AG08396 (cell line): Measurements from ENCODE around the gene ELANE.

Experiments
- DNase-seq: peaks from one replicate; pipeline ENCODE4 v3.0.0; 2012; ENCODE audit warnings: low spot score, mixed read lengths

Gene ELANE

DNA sequence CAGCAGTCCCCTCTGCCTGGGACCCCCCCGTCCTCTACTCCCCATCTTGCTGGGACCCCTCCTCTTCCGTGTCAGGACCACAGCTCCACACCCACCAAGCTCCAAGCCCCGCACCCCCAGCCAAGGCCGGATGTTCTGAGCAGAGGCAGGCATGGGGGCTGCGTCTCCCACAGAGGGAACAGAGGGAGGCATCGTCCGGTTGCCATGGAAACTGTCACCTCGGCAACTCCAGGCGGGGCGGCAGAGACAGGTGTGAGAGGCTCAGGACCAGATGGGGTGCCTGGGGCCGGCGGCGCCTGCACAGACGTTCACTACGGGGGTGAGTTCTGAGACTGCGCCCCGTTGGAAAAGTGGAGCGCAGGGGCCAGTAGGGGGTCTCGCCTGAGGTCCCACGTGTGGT, 46.6 kb downstream of the ELANE start:
- DNase-seq: no peak

DNA sequence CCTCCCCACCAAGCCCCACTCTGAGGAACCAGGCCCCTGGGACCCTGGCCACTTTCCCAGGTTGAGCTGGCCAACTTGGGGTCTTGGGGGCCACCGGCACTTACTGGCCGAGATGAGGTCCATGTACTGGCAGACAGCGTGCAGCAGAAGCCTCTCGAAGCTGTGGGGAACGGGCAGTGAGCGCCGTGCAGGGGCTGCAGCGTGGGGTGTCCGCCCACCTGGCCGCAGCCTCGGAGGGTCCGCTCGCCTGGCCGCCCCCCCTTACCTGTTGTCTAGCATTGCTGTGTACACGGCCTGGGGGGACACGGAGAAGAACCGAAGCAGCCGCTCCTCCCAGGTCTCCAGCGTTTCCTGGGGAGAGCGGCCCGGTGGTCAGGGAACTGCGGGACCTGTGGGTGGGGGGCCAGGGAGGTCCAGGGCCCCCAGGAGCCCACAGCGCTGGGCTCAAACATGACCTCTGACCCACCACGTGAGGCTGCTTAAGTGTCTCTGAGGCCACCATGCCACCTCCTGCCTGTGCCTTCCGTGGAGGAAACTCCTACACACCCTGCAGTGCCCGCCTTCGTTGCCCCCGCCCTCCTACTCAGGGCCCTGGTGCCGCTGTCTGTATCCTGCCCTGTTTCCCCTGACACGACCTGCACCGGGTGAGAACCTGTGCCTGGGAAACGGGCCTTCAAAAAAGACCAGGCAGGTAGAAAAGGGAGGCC, 47.4 kb downstream of the ELANE start:
- no peak for DNase-seq

DNA sequence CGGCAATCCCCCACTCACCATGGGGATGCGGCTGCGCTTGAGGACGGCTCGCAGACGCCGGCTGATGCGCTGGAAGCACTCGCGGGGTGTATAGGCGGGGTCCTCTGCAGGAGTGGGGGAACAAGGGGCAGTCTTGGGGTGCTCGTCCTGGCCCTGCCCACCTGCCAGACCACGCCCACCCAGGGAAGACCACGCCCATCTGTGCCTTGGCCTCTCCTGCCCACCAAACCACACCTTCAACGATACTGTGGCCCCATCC, 47.9 kb downstream of the ELANE start:
- no peak for DNase-seq

DNA sequence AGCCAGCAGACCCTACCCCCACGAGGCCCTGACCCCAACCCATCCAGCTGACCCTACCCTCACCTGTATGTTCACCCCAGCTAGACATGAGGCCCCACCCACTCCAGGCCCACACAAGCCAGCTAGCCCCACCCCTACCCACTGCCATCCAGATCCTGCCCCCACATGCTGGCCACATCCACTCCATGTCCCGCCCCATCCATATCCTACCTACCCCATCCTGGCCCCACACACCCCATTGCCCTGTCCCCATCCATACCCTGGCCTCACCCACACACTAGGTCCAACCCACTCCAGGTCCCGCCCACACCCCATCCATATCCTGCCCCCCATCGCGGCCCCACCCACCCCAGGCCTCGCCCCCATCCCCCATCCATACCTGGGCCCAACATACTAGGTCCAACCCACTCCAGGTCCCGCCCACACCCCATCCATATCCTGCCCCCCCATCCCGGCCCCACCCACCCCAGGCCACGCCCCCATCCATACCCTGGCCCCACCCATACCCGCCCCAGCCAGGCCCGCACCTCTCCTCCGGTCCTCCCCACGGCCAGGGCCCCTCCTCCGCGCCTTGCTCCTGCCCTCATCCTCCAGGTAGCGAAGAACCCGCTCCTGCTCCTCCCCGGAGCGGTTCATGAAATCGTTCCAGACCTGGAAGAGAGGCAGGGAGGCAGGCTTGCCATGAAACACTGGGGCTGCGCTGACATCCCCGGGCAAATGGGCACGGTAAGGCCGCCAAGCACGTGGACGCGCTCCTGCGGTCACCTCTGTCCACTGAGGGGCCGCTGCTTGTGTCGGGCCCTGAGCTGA, 48.4 kb downstream of the ELANE start:
- no peak for DNase-seq

DNA sequence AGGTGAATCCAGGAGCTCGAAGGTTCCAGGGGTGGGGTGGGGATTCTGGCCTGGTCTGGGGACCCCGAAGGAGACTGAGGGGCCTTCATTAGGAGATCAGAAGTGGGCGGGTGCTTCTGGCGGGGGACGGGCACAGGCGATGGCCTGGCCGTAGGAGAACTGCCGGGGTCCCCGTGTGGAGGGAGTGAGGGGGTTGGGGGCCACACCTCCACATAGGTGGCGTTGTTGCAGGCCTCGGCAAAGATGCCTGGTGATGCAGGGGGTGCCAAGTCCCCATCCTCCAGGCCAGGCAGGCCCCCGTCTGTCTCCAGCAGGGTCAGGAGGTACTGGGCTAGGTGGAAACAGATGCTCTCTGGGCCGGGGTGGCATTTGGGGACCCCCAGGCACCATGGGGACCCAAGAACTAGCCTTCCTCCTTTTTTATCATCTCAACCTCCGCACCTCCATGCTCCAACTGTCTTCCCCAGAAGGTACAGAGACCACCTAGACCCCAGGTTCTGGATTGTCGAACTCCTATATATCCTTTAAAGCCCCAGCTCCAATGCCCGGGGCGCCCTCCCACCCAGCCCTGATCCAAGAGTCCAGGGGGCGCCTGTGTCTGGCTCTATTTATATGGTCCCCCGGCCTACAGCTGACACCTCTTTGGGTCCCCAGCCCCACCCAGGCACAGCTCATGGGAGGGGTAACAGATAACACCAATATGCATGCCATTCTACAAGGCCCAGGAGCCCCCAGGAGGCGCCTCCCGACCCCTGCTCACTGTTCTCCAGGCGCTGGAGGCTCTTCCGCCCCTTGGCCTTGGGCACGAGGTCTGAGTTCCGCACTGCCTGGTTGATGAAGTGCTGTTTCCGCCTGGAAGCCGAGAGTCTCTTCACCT, 49.4 kb downstream of the ELANE start:
- no peak for DNase-seq

DNA sequence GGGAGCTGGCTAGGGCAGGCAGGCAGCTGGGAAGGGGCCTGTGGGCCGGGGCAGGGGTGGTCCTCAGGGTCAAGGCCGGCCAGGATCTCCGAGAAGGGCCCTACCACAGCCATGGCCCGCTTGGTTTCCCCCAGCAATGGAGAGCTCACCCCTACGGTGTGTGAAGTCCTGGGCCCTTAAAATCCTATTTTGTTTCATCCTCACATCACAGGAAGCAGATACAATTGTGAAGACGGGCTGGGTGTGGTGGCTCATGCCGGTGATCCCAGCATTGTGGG, 49.9 kb downstream of the ELANE start:
- no peak for DNase-seq

DNA sequence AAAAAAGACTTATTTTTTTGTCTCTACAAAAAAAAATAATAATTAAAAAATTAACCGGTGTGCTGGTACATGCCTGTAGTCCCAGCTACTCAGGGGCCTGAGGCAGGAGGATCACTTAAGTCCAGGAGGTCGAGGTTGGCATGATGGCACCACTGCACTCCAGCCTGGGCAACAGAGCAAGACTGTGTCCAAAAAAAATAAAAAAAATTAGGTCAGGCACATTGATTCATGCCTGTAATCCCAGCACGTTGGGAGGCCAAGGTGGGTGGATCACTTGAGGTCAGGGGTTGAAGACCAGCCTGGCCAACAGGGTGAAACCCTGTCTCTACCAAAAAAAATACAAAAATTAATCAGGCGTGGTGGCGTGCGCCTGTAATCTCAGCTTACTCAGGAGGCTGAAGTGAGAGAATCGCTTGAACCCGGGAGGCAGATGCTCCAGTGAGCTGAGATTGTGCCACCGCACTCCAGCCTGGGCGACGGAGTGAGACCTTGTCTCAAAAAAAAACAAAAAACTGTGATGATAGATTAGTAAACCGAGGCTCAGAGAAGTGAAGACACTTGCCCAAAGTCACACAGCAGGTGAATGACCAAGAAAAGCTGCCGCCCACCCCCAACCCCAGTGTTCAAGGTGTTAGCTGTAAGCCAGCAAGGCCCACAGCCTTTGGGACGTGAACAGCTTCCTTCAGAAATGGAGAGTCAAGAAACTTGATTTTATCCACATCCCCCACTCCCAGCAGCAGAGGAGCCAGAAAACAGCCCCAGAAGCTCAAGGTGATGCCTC, 50.5 kb downstream of the ELANE start:
- DNase-seq: no peak

DNA sequence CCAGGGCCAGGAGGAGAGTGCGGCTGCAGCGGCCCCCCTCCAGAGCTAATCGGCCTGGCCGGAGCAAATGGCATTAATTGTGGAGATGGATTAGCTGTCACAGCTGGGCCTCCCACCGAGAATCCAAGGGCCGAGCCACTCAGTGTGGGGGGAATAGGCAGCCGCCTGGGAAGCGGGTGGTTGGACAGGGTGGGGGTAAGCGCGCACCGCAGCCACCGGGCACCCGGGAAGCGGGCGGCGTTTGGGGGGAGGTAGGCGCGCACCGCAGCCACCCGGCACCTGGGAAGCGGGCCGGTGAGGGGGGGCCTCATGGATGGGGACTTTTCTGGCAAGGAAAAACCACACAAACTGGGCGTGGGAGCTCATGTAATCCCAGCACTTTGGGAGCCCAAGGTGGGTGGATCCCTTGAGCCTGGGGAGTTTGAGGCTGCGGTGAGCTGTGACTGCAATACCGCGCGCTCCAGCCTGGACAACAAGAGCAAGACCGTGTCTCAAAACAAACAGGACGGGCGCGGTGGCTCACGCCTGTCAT, 51.2 kb downstream of the ELANE start:
- no peak for DNase-seq

DNA sequence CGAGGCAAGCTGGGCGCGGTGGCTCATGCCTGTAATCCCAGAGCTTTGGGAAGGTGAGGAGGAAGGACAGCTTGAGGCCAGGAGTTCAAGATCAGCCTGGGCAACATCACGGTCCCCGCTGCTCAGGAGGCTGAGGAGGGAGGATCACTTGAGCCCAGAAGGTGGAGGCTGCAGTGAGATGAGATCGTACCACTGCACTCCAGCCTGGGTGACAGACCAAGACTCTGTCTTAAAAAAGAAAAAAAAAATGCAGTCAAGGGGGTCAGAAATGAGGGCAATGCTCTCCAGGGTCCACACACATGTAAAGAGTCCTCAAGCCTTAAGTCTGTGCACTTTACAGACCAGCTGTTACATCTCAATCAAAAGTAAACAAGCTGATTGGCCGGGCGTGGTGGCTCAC, 52.4 kb downstream of the ELANE start:
- no peak for DNase-seq
